ENCODE data around the gene PKNOX1.

DNA sequence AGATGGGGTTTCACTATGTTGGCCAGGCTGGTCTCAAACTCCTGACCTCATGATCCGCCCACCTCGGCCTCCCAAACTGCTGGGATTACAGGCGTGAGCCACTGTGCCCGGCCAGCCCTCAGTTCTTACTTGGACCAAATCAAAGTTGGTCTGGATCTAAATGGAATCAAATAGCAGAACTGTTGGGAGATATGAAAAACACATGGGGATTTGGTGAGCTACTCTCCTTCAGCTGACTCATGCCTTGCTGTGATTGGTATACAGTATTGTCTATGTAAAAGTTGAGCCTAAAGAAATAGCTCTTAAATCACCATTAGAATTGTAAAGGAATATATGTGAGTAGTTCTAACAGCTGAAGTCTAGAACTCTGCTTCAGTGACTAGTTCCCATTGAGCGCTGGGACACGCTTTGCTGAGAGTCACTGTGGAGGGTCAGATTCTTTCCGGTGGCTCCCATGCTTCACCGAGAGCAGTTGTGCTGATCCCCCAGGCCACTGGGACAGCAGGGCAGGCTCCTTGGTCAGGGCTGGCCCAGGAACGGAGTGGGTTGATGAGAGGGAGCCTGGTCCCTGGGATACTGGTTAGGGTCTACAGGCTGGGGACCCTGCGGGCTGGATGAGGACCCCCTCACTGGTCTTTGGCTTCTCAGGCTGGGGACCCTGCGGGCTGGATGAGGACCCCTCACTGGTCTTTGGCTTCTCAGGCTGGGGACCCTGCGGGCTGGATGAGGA is 14.0 kb downstream of the PKNOX1 start:
- TF ChIP-seq, protein P1, sequence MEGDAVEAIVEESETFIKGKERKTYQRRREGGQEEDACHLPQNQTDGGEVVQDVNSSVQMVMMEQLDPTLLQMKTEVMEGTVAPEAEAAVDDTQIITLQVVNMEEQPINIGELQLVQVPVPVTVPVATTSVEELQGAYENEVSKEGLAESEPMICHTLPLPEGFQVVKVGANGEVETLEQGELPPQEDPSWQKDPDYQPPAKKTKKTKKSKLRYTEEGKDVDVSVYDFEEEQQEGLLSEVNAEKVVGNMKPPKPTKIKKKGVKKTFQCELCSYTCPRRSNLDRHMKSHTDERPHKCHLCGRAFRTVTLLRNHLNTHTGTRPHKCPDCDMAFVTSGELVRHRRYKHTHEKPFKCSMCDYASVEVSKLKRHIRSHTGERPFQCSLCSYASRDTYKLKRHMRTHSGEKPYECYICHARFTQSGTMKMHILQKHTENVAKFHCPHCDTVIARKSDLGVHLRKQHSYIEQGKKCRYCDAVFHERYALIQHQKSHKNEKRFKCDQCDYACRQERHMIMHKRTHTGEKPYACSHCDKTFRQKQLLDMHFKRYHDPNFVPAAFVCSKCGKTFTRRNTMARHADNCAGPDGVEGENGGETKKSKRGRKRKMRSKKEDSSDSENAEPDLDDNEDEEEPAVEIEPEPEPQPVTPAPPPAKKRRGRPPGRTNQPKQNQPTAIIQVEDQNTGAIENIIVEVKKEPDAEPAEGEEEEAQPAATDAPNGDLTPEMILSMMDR (conservative IDR thresholded peaks at IDR 0.05 in 1 of 2, IDR thresholded peaks at IDR 0.05 in 1 of 2; ENCODE audit: extremely low read depth in 1 of 2, insufficient read depth in 1 of 2, low read depth in 1 of 2, low read length in 2 of 2): no peak
- no peak for TF ChIP-seq EZH2 (IDR thresholded peaks at IDR 0.05; ENCODE audit: borderline replicate concordance, low read length)

All from mammary epithelial cell (primary cell).